GM18520 (cell line): ENCODE data around the gene MPZL2.
"Not testable (repeated sequence)": the region's sequence is repeated elsewhere in the genome, so short reads cannot be mapped to it uniquely, and the experiment has no call there.

Source experiments
- ATAC-seq: cut with Tn5 transposase; IDR thresholded peaks from one replicate; pipeline ENCODE4 v1.9.1; 2021; ENCODE audit not compliant: unreplicated experiment

The MPZL2 gene

DNA sequence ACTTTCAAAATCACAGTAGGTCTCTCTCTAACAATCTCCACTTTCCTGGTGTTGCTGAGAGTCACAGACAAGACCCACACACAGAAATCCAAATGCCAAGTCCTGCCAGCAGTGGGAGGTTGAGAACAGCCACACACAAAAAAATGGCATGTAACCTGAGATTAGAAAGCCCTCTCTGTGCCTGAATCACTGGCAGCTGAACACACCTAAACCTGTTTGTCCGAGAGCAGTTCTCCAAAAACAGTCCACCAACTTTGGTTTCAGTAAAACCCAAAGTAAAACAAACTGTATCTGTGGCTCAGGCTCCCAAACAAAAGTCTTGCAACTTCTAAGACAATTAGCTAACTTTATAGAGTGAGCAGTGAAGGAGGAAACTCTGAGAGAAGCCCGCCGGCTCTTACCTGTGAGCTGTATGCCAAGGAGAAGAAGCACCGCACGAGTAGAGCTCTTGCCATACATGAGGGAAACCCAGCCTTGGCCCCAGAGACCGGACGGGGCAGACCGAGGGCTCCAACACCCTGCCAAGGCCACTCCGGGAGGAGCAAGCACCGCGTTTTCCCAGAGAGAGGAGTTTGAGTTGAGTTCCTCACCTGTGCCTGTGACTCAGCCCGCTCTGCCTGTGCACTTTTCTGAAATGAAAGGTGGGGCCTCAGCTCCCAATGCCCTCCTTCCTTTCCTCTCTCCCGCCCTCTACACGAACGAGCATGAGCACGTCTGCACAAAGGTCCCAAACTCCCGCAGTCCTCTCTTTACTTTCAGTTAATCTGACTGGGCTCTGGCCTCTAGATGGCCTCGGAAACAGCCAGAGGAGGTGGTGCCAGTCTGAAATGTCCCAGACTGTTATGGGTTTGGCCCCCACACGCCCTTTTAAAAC, at the start of gene MPZL2:
Gene MPZL2, minus strand, starts transcription at position 603 of the 874 bp plus-strand sequence. Its CDS starts 144 bp downstream, at position 459.
- ATAC-seq = no peak

GRCh38 chr11:118313242-118313641, 49.1 kb upstream of the MPZL2 start:
- ATAC-seq = no peak

DNA sequence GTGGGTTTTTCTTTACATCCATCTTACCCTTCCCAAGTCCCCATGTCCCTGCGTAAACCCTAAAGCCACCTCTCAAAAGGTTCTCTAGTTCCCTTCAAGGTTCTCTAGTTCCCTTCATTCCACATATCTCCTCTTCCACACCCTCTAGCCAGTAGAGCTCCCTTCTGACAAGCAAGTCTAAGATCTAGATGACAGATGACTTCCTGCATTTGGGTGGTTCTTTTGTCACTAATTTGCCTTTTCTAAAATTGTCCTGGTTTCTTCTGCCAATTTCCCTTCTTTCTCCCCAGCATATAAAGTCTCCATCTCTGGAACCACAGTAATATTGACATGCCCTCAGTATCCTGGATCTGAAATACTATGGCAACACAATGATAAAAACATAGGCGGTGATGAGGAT, 48.2 kb upstream of the MPZL2 start:
- no peak for ATAC-seq

GRCh38 chr11:118311518-118311917, 47.4 kb upstream of the MPZL2 start:
- ATAC-seq = no peak

DNA sequence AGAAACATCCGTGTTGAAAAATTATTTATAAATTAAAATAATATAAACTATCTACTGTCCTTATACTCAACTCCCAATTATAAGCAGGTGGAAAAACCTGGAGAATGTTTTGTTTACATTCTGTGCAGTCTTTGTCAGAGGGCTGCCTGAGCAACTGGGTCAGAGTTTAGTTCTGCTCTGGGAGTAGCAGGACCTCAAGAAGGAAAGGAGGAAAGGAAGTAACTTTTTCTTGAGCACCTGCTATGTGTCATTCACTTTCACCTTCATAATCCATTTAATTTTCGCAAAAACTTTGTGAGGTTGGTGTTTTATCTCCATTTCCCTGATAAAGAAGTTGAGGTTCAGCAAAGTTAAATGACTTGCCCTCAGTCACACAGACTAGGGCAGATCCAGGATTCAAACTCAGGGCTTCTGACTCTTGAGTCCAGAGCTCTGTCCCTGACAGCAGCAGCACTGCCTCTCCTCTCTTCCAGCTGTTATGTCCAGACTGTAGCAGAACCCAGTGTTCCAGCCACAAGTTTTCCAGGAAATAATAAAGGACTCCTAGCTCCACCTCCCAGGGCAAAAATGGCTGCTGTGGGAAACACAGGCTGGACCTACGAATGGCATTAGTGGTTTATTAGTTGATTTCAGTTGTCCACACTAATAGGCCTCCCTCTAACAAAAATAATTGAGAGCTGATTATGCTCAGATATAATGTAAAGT, 46.8 kb upstream of the MPZL2 start:
- no peak for ATAC-seq

GRCh38 chr11:118310271-118310670, 46.2 kb upstream of the MPZL2 start:
- no peak for ATAC-seq

DNA sequence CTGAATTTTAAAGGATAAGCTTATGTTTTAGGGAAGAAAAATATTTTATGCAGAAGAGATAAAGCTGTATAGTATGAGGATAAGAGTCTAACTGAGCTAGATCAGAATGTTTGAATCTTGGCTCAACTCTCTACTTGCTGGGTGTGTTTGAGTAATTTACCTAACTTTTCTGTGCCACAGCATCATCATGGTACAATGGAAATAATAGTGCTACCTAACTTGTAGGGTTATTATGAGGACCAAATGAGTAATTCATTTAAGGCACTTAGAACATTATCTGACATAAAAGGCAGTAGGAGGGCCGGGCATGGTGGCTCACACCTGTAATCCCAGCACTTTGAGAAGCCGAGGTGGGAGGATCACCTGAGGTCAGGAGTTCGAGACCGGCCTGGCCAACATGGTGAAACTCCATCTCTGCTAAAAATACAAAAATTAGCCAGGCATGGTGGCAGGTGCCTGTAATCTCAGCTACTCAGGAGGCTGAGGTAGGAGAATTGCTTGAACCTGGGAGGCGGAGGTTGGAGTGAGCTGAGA, 45.0 kb upstream of the MPZL2 start:
- ATAC-seq = not testable (repeated sequence)

DNA sequence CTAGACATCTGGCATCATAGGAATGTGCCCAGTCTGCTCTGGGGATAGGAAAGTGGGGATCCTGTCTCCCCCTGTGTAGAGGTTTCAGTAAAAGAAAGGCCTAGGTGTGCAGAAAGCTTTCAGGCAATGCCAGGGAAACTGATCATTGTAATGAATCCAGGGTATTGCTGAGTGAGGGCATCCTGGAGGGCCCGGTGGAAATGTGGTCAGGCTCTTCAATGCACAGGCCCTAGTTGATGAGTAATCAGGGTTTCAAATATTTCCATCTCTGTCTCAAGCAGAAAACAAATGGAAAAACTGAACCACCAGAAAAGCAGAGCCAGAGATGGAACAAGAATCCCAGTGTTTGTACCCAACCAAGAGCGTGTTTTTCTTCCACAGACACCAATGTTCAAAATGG, 42.5 kb upstream of the MPZL2 start:
- ATAC-seq = no peak

DNA sequence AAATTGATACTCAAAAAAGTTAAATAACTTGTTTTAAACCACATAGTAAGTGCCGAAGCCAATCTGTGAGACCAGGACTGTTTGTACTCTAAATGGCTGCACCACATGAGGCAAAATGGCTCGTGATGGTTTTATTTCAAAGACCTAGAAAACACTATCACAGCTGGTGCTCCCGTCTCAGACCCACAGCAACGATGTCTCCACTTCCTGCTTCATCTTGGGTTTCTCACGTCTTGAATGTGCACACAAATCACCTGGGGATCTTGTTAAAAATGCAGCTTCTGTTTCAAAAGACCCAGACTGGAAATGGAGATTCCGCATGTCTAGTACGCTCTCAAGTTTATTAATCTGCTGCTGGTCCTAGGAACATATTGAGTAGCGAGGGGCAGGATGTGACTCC, 41.6 kb upstream of the MPZL2 start:
- no peak for ATAC-seq

DNA sequence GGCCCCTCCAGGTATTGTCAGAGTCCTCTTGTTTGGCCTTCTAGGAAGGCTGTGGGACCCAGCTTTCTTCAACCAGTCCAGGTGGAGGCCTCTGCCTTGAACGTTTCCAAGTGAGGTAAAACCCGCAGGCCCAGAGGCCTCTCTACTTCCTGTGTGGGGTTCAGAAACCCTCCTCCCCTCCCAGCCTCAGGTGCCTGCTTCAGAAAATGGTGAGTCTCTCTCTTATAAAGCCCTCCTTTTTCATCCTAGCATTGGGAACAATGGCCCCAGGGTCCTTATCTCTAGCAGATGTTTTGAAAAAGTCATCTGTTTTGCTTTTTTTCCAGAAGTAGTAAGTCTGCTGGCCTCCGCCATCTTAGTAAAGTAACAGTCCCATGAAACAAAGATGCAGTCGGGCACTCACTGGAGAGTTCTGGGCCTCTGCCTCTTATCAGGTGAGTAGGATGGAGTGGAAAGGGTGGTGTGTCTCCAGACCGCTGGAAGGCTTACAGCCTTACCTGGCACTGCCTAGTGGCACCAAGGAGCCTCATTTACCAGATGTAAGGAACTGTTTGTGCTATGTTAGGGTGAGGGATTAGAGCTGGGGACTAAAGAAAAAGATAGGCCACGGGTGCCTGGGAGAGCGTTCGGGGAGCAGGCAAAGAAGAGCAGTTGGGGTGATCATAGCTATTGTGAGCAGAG, 40.6 kb upstream of the MPZL2 start, which contains the start of gene CD3E:
Gene CD3E, plus strand, starts transcription at position 163 of the 681 bp plus-strand sequence. Its CDS starts 223 bp downstream, at position 386.
- no peak for ATAC-seq

DNA sequence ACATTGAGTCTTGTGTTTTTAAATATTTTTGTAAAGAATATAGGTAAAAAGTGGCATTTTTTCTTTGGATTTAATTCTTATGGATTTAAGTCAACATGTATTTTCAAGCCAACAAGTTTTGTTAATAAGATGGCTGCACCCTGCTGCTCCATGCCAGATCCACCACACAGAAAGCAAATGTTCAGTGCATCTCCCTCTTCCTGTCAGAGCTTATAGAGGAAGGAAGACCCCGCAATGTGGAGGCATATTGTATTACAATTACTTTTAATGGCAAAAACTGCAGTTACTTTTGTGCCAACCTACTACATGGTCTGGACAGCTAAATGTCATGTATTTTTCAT, 40.1 kb upstream of the MPZL2 start:
- no peak for ATAC-seq

- ATAC-seq = no peak
Observed at GRCh38 chr11:118301600-118302195, 37.6 kb upstream of the MPZL2 start.

GRCh38 chr11:118295815-118296454, 31.8 kb upstream of the MPZL2 start:
- ATAC-seq = no peak

DNA sequence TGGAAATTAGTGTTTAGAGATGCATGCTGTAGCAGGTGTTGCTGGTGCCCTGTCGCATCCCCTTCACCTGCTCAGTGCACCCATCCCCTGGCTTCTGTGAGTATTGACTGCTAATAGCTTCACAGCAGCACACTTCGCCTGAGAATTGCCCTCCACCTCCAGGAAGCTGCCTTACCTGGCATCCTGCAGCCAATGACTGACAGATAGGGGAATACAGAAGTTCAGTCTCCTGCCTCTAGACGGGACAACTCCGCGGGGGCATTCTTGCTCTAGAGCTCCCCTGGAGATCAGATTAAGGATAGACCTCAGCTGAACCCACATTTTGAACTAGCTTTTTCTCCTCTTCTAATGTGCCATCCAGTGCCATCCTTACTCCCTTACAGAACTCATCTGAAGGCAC, 31.1 kb upstream of the MPZL2 start:
- ATAC-seq = no peak

GRCh38 chr11:118294053-118294452, 30.0 kb upstream of the MPZL2 start:
- no peak for ATAC-seq

- ATAC-seq = no peak
Observed at GRCh38 chr11:118291477-118292135, 27.5 kb upstream of the MPZL2 start.

GRCh38 chr11:118290923-118291322, 26.8 kb upstream of the MPZL2 start:
- no peak for ATAC-seq

DNA sequence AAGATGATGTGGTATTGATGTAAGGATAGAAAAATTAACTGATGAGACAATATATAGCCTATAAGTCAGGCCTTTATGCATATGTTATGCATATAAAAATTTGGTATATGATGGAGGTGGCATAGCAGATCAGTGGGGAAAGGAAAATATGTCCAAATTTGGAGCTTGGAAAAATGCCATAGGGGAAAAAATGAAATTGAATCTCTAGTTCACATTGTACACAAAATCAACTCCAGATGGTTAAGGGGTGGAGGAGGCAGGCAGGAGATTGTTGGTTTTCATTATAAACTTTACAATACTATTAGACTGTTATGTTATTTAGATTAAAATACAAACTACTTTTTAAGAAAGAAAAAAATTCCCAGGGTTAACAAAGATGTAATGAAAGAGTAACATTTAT, 25.3 kb upstream of the MPZL2 start:
- ATAC-seq = no peak

DNA sequence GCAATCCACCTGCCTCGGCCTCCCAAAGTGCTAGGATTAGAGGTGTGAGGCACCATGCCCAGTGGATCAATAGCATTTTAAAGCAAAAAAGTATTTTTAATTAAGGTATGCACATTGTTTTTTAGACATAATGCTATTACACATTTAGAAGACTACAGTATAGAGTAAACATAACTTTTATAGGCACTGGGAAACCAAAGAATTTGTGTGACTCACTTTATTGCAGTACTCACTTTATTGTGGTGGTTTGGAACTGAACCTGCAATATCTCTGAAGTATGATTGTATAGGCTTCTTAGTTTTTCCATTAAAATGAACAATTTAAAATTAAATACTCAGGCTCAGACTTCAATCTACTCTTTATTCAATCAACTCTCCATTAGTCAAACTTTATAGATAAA, 22.9 kb upstream of the MPZL2 start:
- no peak for ATAC-seq

DNA sequence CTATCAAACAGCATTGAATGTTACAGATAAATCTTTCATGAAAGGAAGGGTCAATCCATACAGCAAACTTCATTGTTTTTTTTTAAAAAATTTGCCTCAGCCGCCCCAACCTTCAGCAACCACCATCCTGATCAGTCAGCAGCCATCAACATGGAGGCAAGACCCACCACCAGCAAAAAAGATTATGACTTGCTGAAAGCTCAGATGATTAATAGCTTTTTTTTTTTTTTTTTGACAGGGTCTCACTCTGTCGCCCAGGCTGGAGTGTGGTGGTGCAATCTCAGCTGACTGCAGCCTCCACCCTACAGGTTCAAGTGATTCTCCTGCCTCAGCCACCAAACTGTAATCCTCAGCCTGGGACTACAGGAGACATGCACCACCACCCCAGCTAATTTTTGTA, 22.4 kb upstream of the MPZL2 start:
- no peak for ATAC-seq
